GM19035 (cell line): ENCODE data around the gene SETD4.

Experiments
- ATAC-seq: cut with Tn5 transposase; IDR thresholded peaks from one replicate; pipeline ENCODE4 v1.9.1; 2021; ENCODE audit not compliant: unreplicated experiment

SETD4 gene

DNA sequence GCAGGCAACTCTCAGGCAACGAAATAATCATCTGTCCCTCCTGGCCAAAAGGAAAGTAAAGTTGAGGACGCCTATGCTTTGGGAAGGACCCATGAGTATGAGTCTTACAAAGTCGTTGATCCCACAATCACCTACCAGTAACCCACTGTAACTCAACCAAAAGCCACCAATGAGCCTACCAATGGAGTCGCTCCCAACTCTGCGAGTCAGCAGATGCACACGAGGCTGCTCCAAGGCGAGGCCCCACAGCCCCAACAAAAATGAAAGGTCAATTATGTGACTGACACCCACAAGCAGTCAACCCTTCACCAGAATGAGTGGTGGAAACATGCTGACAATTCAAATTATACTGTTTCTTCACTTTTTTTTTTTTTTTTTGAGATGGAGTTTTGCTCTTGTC is 12.0 kb downstream of the SETD4 start:
- no peak for ATAC-seq

DNA sequence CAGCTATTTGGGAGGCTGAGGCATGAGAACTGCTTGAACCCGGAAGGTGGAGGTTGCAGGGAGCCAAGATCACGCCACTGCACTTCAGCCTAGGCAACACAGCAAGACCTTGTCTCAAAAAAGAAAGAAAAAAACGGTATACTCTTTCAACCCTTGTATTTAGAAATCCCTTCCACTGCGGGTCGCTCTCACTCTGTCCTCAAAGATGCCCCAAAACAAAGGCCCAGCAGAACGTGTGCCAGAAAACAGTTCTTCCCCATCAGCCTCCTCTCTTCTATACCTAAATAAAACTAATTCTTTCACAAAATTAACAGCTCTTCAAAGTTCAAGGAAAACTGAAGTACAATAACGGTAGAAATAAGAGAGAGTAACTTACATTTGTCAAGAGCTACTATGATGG is 13.2 kb downstream of the SETD4 start:
- ATAC-seq: no peak

DNA sequence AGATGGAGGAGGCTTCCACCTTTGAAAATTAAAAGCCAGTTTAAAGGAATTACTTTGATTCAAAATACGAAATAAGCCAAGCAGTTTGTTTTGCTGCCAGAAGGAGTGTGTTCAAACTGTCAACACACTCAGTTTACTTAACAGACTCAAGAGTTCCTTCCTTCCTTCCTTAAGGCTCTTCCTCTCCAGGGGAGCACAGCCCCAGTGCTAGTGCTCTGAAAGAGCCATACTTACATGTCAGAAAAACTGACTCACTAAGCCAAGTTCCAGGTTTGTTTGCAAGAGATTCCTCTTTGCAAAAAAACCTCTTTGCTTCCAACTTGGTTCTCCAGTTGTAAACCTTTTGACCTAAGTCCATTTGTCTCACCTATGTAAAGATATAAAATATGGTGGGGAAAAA is 14.3 kb downstream of the SETD4 start:
- ATAC-seq: no peak

DNA sequence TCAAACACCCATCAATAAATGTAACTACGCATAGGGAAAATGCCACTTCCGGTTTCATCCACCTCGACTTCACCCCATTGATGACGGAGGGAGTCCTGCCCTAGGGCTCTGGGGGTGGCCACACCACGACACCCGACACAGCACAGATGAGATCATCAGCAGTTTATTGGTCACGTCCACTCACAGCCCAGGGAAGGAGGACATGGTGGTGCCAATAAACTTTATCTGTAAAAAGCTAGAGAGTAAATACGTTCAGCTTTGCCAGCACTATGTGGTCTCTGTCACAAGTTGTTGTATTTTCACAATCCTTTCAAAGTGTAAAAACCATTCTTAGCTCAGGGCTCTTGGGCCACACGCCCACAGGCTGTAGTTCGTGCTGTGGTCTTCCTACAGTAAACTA is 16.3 kb downstream of the SETD4 start:
- no peak for ATAC-seq

DNA sequence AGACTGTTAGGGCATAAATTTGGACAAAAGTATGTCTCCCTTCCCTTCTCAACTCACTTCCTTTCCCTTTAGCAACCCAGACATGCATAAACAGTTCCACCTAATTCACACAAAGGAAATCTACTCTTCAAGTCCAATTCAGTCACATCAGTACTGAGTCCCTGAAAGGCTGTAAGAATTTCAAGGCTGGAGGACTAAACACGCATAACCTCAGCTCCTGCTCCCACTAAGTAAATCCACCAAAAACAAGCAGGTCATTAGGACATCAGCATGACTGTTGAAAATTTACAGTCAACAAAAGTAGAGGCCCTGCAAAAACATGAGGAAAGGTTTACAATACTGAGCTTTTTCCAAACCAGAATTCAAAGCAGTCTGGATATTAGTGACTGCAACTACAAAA is 18.4 kb downstream of the SETD4 start:
- no peak for ATAC-seq

DNA sequence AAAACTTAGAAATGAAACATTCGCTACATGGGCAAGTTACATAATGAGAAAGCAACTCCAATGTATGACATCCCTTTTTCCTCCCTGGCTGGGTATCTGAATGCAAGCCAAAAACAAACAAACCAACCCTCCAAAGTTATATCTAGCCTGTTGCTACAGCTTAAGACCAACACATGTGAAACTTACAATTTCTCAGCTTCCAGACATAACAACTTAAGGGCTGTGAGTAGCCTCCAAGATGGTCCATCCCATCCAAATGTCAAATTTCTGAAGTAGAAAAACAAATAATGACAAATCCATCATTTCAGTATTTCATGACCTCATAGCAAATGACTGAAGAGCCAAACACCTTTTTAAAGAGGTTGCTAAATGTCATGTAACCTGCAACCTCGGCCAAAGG is 19.9 kb downstream of the SETD4 start:
- ATAC-seq: no peak

DNA sequence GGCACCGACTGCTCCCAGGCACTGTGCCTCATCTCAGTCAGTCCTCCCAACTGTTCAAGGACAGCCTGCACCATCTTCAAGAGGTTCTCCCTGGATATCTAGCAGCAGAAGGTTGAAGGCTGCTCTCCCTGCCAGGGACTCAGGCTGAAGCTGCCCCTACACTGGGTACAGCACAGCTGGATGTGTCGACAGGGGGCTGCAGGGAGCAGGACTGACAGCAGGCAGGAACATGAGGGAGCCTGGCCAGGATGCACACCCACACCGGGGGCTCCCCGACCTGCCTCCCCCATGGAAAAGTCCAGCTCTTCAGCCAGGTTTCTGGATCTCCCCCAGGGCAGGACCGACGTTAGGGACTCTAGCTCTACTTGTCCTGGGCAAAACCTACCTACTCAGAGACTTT is 20.5 kb downstream of the SETD4 start:
- ATAC-seq: no peak

DNA sequence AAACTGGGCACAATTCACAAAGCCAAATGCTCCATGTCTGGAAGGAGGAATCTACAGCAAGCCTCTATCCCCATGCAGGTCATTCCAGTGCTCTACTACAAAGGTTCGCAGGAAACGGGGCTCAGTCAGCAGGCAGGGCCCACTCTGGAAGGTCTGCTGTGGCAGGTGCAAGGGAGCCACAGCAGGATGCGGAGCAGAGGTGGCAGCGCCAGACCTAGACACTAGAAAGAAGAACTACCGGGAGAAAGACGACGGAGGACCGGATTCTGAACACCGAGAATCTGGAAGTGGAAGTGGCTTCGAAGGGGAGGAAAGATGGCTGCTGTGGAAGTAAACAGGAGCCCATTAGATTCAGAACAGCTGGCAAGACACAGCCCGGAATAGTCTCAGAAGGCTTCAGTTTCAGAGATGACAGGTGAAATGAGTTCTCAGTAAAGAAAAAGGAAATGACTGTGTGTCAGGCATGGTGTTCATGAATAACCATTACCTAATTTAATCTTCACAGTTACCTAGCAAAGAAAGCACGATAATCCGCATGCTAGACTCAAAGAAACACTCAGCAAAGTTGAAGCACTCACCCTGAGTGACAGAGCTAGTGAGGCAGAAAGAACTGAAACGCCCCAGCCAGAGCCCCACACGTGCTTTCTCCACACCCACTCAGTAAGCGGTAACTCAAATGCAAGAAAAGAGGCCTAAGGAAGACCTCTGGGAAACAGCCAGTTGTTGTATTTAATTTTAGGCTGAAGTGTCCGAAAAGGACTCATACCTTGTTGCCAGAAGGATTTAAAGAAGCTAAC is 21.4 kb downstream of the SETD4 start:
- no peak for ATAC-seq

DNA sequence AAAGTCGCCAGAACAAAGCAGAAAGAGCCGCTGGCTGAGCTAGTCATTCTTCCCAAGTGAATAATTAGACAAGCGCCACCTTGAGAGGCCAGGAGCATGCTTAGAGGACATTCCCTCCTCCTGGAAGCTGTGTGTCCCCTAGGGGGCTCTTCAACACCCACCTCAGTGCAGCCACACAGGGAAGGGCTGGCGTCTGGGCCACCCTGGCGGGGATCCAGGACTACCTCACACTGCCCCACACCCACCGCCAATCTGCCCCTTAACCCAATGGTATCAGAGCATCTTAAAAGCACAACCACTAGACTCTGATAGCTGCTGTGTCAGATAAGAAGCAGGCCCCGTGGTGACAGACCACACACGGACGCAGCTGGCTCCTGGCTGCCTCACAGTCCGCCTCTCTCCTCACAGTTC is 24.9 kb downstream of the SETD4 start:
- ATAC-seq: no peak

DNA sequence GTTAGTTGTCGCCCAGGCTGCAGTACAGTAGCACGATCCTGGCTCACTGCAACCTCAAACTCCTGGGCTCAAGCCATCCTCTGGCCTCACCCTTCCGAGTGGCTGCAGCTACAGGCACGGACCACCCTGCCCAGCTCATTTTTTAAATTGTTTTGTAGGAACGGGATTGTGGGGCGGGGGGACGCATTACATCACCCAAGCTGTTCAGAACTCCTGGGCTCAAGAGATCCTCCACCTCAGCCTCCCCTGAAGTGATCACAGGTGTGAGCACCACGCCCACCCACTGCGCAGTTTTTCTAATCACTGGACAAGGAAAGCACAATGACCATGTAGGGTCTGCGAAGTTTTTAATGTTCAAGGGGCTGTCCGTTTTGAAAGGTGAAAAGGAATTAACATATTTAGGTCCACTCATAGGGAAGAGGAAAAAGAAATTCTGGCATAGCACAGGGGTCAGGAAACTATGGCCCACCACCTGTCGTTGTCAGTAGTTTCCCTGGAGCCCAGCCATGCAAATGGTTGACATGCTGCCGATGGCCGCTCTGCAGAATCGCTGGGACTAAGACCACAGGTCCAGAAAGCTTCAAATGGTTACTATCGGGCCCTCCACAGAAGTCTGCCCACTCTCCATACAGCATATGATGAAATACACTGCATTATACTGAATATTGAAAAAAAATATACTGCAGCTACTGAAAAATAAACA is 26.0 kb downstream of the SETD4 start:
- ATAC-seq: no peak

DNA sequence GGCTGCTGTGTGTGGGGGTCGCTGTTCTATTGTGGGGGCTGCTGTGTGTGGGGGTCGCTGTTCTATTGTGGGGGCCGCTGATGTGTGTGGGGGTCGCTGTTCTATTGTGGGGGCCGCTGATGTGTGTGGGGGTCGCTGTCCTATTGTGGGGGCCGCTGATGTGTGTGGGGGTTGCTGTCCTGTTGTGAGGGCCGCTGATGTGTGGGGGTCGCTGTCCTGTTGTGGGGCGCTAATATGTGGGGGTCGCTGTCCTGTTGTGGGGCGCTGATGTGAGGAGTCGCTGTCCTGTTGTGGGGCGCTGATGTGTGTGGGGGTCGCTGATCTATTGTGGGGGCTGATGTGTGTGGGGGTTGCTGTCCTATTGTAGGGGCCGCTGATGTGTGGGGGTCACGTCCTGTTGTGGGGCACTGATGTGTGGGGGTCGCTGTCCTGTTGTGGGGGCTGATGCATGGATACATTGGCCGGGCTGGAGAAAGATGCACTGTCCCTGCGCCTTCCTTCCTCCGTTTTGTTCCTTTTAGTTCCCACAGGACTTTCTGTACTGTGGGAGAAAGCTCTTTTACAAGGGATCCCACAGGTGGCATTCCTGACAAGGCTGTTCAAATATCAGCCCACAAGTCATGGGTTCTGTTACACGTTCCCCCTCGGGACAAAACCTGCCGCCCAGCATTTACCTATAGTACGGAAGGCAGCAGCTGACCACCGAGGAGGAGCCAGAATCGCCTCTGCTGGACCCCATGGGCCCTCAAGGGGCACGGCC is 27.5 kb downstream of the SETD4 start:
- ATAC-seq: no peak

DNA sequence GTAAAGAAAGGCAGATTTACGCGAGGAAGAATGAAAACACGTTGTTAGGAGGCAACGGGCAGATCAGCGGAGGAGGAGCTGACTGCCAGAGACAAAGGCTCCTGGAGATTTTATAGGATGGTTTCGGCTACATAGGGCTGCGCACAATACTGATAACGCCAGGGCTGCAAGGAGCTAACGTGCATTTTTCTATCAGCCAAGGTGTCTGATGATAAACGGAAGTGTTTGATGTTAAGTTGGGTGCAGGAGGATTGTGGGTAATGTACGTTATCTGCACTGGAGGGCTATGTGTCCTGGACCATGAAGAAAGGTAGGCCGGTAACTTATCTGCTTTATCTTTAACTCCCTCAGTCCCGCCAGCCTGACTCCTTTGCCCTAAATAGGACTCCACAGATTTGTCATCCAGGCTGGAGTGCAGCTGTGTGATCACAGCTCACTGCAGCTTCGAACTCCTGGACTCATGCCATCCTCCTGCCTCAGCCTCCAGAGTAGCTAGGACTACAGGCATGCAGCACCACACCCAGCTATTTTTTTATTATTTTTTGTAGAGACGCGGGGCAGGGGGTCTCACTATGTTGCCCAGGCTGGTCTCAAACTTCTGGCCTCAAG is 29.6 kb downstream of the SETD4 start:
- ATAC-seq: no peak

DNA sequence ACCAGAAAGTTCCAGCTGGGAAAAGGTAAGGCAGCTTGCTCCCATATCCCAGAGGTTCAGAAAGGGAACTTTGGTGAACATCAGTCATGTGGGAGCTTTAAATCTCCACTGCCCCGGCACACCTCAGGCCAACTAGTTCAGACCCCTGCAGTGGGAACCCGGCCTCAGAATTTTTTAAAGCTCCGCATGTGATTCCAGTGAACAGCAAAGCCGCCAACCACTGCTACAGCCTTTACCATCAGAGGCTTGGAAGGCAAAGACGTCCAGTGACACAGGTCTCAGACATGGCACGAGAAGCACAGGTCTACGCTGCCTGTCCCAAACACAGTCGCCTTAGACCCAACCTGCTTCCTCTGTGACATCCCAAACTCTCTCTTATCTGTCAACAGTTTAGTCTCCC is 31.0 kb downstream of the SETD4 start:
- no peak for ATAC-seq

DNA sequence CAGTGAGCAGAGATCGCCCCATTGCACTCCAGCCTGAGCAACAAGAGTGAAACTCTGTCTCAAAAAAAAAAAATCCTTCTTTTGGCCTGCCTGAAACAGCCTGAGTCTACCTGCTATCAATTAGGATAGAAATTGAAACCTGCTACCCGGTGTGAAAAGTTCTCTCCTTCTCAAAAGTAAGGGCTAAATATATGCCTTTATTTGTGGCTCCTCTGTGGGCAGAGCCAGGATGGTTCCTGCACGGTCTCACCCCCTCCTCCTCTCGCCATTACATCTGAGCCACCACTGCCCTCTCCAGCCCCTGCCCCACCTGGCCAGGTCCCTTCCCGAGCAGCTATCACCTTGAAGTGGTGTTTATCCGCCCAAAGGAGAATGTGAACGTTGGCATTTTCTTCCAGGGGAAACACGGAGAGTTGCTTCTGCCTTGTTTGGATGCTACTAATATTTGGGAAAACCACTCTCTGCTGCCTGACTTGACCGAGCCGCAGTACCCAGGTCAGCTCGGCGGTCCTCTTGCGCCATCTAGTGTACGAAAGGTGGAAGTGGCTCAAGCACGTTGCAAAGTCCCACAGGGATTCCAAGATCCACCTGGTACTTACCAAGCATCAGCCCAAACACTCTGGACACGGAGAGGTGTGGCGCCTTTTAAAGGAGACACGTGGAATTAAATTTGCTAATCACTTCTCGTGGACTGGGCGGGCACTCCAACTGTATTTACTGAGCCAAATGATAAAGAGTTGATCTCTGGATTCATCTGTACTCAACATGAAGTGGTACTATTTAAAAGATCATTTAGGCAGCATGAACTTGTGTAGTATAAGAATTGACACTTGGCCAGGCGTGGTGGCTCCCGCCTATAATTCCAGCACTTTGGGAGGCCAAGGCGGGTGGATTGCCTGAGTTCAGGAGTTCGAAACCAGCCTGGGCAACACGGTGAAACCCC is 31.9 kb downstream of the SETD4 start:
- ATAC-seq: no peak

DNA sequence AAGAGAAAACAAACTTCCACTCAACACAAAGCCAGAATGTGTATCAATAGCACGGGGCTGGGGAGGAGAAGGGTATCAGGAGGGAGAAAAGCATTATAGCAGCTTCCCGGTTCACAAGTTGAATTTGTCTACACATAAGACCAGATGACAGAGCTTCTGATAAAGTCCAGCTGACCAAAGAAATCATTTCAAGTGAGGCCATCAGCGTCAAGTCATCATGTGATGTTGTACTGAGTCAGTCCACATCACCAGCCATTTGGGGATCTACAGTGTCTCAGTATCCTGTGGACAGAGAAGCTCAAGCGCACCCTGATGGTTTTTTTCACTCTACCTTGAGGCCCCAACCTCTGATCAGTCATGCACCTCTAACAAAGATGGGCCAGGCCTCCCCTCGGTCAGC is 33.0 kb downstream of the SETD4 start:
- ATAC-seq: no peak

DNA sequence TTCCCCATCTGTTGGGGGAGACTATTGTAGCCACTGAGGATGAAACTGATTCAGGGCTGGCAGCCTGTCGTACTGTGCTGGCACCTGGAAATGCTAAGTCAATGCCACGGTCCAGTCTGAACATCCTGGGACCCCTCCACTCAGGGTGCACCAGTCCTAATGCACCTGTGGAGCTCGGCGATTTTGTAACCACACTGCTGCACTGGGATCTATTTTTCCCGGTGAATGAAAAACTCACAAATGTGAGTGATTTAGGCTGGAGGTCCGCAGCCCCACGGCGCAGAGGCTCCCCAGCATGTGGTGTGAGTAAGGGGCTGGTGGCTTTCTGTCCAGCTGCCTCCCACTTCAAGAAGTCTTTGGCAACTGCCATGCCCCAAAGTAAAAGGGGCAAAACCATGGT is 35.5 kb downstream of the SETD4 start:
- no peak for ATAC-seq

DNA sequence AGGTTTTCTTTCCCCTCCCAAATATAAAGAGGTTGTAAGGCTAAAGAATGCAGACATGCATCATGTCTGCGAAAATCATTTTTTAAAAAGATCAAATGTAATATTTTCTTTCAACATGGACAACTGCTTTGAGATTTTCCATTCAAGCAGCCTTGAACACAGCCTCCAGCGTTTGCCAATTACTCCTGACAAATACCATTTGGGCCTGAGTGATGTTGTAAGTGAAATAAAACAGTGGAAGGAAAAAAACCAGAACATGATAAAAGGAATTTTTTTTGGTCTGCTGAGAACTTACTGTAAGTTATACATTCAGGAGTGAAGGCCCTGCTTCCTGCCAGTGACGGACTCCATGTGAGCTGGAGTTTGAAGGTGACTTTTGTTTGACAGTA is 37.2 kb downstream of the SETD4 start:
- ATAC-seq: no peak

DNA sequence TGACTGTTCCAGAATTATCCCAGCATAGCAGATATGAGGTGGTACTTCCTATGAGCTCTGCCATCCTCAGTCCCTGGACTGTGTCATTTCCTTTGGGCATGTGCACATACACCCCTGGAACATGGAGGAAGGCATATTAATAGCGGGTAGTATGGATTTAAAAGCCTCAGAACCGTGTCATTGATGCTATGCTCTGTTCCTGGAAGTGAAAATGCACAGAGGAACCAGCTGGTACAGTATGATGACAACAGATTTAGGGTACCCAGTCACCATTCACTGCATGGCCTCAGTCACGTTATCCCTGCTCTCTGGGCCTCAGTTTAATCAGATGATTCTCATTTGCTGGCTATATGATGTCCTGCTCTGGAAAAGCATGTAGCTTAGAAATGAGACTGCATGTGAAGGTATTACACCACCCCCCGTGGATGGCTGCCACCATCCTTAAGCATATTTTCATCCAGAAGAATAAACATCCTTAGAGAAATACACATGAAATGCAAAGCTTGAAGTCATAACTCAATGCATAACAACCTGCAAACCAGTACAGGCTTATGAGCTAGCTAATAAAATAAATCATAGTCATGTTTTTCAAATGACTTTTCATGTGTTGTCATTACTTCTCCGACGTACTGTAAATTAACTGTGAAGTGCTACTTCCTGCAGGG is 37.8 kb downstream of the SETD4 start:
- no peak for ATAC-seq

DNA sequence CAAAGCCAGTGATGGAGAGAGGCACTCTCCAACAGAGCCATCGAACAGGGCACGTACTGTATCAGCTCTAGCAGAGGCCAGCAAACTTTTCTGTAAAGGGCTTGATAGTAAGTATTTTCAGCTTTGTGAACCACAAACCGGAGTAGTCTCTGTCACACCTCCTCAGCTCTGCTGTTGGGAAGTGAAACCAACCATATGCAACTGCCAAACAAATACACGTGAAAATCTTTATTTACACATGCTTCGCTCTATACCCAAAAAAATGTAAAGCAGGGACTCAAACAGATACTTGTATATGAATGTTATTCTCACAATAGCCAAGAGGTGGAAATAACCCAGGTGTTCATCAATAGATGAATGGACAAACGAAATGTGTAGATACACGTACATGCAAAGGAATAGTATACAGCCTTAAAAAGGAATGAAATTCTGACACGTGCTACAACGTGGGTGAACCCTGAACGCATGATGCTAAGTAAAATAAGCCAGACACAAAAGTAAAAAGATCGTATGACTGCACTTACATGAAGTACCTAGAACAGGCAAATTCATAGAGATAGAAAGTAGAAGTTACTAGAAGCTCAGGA is 39.0 kb downstream of the SETD4 start:
- no peak for ATAC-seq

DNA sequence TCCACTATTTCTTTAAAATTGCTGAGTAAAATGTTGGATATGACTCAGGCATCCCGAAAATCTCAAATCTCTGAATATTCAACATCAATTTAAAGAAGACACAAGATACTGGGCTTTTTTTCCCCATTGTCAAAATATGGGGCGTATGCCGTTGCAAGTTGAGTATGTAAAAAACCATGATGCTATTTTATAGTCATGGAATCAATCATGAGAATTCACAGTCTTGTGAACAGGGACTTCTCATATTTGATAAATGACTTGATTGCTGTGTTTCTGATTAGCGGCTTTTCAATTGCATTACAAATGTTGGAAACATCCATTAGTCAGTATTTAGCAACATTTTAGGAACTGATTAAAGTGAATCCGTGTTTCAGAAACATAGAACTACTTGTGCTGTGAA is 45.3 kb downstream of the SETD4 start:
- no peak for ATAC-seq
